Cardiac muscle cell (in vitro differentiated cells and primary cell): ENCODE data around the gene ZNF580. TPM values are rescaled to one million over a fixed set of nuclear protein-coding genes. Genes with fewer than 3 reads are reported as not detected.

ENCODE experiments used
- DNase-seq, 2 donors: peaks; one replicate each; pipeline versions ENCODE4 v3.0.0 to v3.0.0-alpha.2; 2010 to 2017; ENCODE audit warnings: low read depth in 1 of 2, low spot score in 1 of 2
- H3K27ac ChIP-seq: fragments of 200-600 bp; sonication (generic); 2 replicates; pipeline ENCODE4 v1.5.1; 2016
- H3K27me3 ChIP-seq: fragments of 200-600 bp; sonication (generic); 2 replicates; pipeline ENCODE4 v1.6.0; 2016; ENCODE audit warnings: control low read depth
- H3K36me3 ChIP-seq: fragments of 200-600 bp; sonication (generic); 2 replicates; pipeline ENCODE4 v1.5.1; 2016; ENCODE audit warnings: control low read depth
- H3K4me1 ChIP-seq: fragments of 200-600 bp; sonication (generic); 2 replicates; pipeline ENCODE4 v1.8.1; 2017; ENCODE audit warnings: low read depth, mild to moderate bottlenecking, mixed run types
- H3K4me3 ChIP-seq: fragments of 200-600 bp; sonication (generic); 2 replicates; pipeline ENCODE4 v1.5.1; 2016; ENCODE audit warnings: mild to moderate bottlenecking
- H3K9me3 ChIP-seq: fragments of 200-600 bp; sonication (generic); 2 replicates; pipeline ENCODE4 v1.5.1; 2017; ENCODE audit warnings: low read depth, mild to moderate bottlenecking, control low read depth
- polyA plus RNA-seq: library from polyadenylated mRNA; unstranded; fragments of >200 nt; fragmentation: Nextera tagmentation; extraction: Ambion mirVana; gene quantifications from 2 replicates; pipeline ENCODE4 v1.2.1, GENCODE V29; 2016
- total RNA-seq: library from RNA; depleted of rRNA; stranded (reverse); fragments of >200 nt; gene quantifications from 2 replicates; pipeline ENCODE4 v1.2.3, GENCODE V29; 2016
- TF ChIP-seq, protein P1 (sequence below): IDR thresholded peaks from 2 replicates; pipeline ENCODE4 v1.5.1; 2012; ENCODE audit warnings: low read depth, mild to moderate bottlenecking, low read length

ZNF580 gene
- total and polyA plus RNA-seq, 2 experiments from 2014 or later = 78.4 to 124 TPM

DNA sequence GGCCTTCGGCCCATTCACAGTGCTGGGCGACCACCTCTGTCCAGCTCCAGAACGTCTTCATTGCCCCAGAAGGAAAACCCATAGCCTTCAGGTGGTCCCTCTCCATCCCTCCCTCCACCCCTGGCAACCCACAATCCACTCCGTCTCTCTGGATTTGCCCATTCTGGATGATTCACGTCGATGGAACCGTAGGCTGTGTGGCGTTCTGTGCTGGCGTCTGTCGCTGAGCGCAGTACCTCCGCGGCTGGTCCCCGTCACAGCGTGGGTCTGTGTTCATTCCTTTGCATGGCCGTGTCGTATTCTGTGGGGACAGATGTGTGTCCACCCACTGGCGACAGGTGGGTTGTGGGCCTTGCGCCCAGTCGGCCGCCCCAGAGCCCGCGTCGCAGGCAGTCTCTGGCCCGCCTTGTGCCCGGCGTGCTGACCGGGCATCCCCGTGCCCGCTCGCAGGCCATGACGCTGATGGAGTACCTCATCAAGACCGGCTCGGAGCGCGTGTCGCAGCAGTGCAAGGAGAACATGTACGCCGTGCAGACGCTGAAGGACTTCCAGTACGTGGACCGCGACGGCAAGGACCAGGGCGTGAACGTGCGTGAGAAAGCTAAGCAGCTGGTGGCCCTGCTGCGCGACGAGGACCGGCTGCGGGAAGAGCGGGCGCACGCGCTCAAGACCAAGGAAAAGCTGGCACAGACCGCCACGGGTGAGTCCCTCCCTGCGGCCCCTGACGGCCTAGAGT is 44.3 kb downstream of the ZNF580 start:
- DNase-seq = no peak
- H3K36me3 ChIP-seq = peaks cover 5% of the 10 kb centered on the region

DNA sequence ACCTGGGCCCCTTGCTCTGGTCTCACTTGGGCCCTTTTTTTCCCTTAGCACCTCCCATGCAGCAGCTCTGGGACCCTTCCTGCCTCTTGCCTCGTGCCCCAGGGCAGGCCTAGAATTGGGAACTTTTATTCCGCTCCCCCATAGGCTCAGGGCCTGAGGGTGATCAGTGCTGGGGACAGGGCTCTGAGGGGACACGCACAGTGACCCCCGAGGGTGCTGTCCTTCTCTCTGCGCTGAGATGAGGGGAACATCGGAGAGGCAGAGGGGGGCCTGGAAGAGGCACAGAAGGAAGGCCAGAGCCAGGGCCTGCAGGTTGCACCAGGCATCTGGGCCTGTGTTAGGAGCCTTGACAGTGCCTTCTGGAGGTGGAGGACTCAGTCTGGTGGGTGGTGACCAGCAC is 45.0 kb downstream of the ZNF580 start:
- no peaks in the 10 kb centered on the region for H3K9me3 ChIP-seq
- no peak overlapping the region for H3K27ac ChIP-seq
- peaks cover 10% of the 10 kb centered on the region for H3K36me3 ChIP-seq
- H3K4me3 ChIP-seq = no peak overlapping the region
- TF ChIP-seq, protein P1, sequence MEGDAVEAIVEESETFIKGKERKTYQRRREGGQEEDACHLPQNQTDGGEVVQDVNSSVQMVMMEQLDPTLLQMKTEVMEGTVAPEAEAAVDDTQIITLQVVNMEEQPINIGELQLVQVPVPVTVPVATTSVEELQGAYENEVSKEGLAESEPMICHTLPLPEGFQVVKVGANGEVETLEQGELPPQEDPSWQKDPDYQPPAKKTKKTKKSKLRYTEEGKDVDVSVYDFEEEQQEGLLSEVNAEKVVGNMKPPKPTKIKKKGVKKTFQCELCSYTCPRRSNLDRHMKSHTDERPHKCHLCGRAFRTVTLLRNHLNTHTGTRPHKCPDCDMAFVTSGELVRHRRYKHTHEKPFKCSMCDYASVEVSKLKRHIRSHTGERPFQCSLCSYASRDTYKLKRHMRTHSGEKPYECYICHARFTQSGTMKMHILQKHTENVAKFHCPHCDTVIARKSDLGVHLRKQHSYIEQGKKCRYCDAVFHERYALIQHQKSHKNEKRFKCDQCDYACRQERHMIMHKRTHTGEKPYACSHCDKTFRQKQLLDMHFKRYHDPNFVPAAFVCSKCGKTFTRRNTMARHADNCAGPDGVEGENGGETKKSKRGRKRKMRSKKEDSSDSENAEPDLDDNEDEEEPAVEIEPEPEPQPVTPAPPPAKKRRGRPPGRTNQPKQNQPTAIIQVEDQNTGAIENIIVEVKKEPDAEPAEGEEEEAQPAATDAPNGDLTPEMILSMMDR = no peak
- H3K27me3 ChIP-seq = no peaks in the 10 kb centered on the region
- H3K4me1 ChIP-seq = no peaks in the 10 kb centered on the region
- DNase-seq = no peak

More for the DNA sequence above, 44.3 kb downstream of the ZNF580 start:
- Histone ChIP-seq H3K4me1 (no peaks in the 10 kb centered on the region), H3K9me3 (no peaks in the 10 kb centered on the region), H3K27ac (no peak overlapping the region), H3K27me3 (no peaks in the 10 kb centered on the region), H3K4me3 (no peak overlapping the region)
- TF ChIP-seq, protein P1 = no peak

DNA sequence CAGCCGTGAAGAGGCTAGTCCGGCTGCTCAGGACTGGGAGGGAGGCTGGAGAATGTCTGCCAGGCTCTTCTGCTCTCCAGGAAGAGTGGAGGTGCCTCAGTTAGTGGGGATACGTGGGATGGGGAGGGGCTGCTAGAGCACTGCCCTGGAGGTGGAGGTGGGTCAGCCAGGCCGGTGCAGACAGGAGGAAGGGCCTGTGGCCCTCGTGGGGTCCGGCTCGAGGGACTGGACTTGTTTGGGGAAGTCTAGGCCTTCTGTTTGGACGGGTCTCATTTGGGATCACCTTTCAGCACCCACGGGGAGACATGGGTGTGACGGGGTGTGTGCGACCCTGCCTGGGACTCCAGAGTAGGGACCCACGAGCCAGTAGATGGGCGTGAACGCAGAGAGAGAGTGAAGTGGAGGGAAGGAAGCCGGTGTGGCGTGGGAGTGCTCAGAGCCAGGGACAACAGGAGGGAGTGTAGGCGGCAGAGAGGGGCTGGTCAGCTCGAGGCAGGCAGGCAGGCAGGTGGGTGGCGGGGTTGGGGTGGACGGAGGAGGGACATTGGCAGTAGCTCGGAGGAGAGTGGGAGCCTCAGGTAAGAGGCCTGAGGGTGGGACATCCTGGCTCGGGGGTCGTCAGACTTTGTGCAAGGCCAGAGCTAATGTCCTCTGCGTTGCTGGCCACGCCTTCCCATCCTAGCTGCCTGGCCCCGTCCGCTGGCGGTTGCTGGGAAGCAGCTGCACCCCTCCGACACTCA is 45.7 kb downstream of the ZNF580 start:
- no peaks in the 10 kb centered on the region for H3K4me1 ChIP-seq
- DNase-seq = no peak
- no peak overlapping the region for H3K27ac ChIP-seq
- TF ChIP-seq, protein P1 = no peak
- H3K4me3 ChIP-seq = no peak overlapping the region
- H3K36me3 ChIP-seq = peaks cover 10% of the 10 kb centered on the region
- no peaks in the 10 kb centered on the region for H3K9me3 ChIP-seq
- H3K27me3 ChIP-seq = no peaks in the 10 kb centered on the region

DNA sequence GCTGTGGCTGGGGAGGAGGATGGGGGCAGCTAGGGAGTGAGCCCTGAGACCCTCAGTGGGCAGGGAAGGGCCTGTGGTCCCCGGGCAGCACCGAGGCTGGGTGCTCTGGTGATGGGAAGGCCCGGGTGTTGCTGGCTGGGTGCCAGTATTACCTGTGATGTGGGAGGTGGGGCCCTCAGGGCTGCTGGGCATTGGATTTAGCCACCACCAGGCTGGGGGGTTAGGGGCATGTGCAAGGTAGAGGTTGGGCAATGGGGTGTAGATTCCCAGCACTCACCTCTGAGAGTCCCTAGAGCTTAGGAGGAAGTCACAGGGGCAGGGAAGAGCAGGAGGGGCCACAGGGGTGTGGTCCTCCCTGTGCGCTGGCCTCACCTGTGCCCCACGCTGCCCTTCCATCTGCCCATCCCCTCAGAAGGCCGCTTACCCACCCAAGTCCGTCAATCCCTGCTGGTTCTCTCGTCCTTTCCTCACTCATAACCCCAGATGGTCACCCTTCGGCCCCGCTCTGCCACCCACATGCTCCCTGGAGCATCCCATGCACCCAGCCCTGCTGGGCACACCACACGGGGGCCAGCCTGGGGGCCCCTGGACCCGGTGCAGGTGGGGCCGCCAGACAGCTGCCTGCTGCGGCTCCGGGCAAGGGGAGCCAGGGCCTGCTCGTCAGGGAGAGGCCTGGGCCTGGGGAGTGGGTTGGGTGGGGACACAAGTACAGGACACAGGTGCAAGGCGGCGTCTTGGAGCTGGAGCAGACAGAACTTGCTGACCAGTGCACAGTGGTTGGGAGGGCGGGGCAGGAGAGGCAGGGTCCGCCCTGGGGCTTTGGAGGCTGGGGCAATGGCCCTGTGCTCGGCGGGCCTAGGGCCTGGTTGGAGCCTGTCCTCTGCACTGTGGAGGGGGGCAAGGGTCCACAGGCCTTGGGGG is 46.7 kb downstream of the ZNF580 start:
- TF ChIP-seq, protein P1 = no peak
- Histone ChIP-seq H3K27me3 (no peaks in the 10 kb centered on the region), H3K27ac (no peak overlapping the region), H3K4me1 (no peaks in the 10 kb centered on the region), H3K9me3 (no peaks in the 10 kb centered on the region), H3K36me3 (peaks cover 10% of the 10 kb centered on the region), H3K4me3 (no peak overlapping the region)
- no peak for DNase-seq

DNA sequence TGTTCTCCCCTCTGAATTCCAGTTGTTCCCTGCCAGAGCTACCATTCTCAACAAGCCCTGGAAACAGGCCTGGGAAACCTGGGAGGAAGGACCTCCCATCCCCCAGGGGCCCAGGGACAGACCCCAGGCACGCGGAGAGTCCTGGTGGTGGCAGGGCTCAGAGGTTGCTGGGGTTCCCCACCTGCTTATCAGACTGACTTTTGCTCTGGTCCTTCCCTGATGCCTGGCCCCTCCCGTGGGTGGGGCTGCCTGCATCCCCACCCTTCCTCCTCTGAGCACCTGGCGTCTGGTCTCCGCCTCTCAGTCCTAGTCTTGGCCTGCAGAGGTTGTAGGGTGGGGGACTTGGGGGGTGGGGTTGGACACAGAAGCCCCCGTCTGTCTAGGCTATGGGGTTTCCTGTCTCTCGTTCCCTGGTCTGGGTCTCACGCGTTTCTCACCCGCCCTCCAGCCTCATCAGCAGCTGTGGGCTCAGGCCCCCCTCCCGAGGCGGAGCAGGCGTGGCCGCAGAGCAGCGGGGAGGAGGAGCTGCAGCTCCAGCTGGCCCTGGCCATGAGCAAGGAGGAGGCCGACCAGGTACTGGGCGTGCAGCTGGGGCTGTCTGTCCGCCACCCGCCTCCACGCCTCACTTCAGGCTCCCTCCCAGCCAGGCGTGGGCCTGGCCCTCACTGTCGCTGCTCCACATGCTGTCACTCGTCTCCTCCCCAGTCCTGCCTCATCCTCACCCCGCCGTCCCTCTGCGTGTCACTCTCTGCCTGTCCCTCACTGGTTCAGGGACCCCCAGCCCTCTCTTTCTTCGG is 47.8 kb downstream of the ZNF580 start:
- Histone ChIP-seq H3K4me1 (no peaks in the 10 kb centered on the region), H3K27me3 (no peaks in the 10 kb centered on the region), H3K4me3 (no peak overlapping the region), H3K36me3 (peaks cover 10% of the 10 kb centered on the region), H3K9me3 (no peaks in the 10 kb centered on the region), H3K27ac (no peak overlapping the region)
- DNase-seq = no peak
- TF ChIP-seq, protein P1 = no peak
